Endothelial cell (in vitro differentiated cells): ENCODE results near the gene GPHN. TPM values are rescaled to one million over a fixed set of nuclear protein-coding genes. Genes with fewer than 3 reads are reported as not detected.
"Not testable (repeated sequence)": the region's sequence is repeated elsewhere in the genome, so short reads cannot be mapped to it uniquely, and the experiment has no call there.

Experiments
- DNase-seq: peaks from one replicate; pipeline ENCODE4 v3.0.0; 2021; ENCODE audit warnings: low spot score
- H3K27ac Mint-ChIP-seq: one replicate; pipeline ENCODE4 v1.8.0; 2021; ENCODE audit warnings: mixed read lengths, inconsistent platforms; ENCODE audit not compliant: unreplicated experiment
- H3K27me3 Mint-ChIP-seq: one replicate; pipeline ENCODE4 v1.8.0; 2021; ENCODE audit warnings: mild to moderate bottlenecking, moderate library complexity, mixed read lengths, inconsistent platforms; ENCODE audit not compliant: unreplicated experiment
- H3K36me3 Mint-ChIP-seq: one replicate; pipeline ENCODE4 v1.8.0; 2021; ENCODE audit warnings: mild to moderate bottlenecking, low read depth, mixed read lengths, inconsistent platforms; ENCODE audit not compliant: unreplicated experiment
- H3K4me1 Mint-ChIP-seq: one replicate; pipeline ENCODE4 v1.8.0; 2021; ENCODE audit warnings: mild to moderate bottlenecking, mixed read lengths, inconsistent platforms; ENCODE audit not compliant: unreplicated experiment
- H3K4me3 Mint-ChIP-seq: one replicate; pipeline ENCODE4 v1.8.0; 2021; ENCODE audit warnings: mild to moderate bottlenecking, mixed read lengths, inconsistent platforms; ENCODE audit not compliant: unreplicated experiment
- H3K9me3 Mint-ChIP-seq: one replicate; pipeline ENCODE4 v1.8.0; 2021; ENCODE audit warnings: mixed read lengths, inconsistent platforms; ENCODE audit not compliant: unreplicated experiment
- CTCF ChIP-seq: fragments of 200-600 bp; sonication (generic); IDR thresholded peaks from one replicate; pipeline ENCODE4 v1.5.0; 2021; ENCODE audit warnings: antibody characterized with exemption; ENCODE audit not compliant: unreplicated experiment
- total RNA-seq: library from RNA; stranded (reverse); fragmentation: NEBNext Ultra II Directional; extraction: Animal tissue kit (Norgen Biotek cat#: 25700); gene quantifications from one replicate; pipeline ENCODE4 v1.2.1, GENCODE V29; 2021; ENCODE audit not compliant: unreplicated experiment

The GPHN gene
- total RNA-seq, 1 donor from 2014 or later = 30.0 TPM

- Mint-ChIP-seq H3K9me3 (peaks cover 4% of the 10 kb centered on the region), H3K27me3 (peaks cover 3% of the 10 kb centered on the region), H3K4me1 (no peaks in the 10 kb centered on the region), H3K27ac (no peak overlapping the region), H3K36me3 (peaks cover 24% of the 10 kb centered on the region), H3K4me3 (peak overlapping the region; percentile 71)
- DNase-seq = no peak
- no peak for TF ChIP-seq CTCF
Measured at GRCh38 chr14:67050896-67051295, 542.9 kb downstream of the GPHN start.

GRCh38 chr14:67056684-67057083 is 548.7 kb downstream of the GPHN start:
- Mint-ChIP-seq H3K27me3 (peaks cover 3% of the 10 kb centered on the region), H3K4me3 (no peak overlapping the region), H3K36me3 (peaks cover 14% of the 10 kb centered on the region), H3K4me1 (no peaks in the 10 kb centered on the region), H3K9me3 (peaks cover 4% of the 10 kb centered on the region), H3K27ac (no peak overlapping the region)
- DNase-seq = no peak
- TF ChIP-seq CTCF = no peak

- no peaks in the 10 kb centered on the region for H3K4me1 Mint-ChIP-seq
- peaks cover 7% of the 10 kb centered on the region for H3K36me3 Mint-ChIP-seq
- DNase-seq = no peak
- H3K27ac Mint-ChIP-seq = no peak overlapping the region
- H3K9me3 Mint-ChIP-seq = no peaks in the 10 kb centered on the region
- H3K27me3 Mint-ChIP-seq = peaks cover 3% of the 10 kb centered on the region
- TF ChIP-seq CTCF = no peak
- no peak overlapping the region for H3K4me3 Mint-ChIP-seq
Measured at GRCh38 chr14:67059596-67059995, 551.6 kb downstream of the GPHN start.

GRCh38 chr14:67060546-67060945 is 552.6 kb downstream of the GPHN start:
- TF ChIP-seq CTCF = no peak
- no peaks in the 10 kb centered on the region for H3K4me1 Mint-ChIP-seq
- no peak overlapping the region for H3K27ac Mint-ChIP-seq

GRCh38 chr14:67067070-67067814 is 559.3 kb downstream of the GPHN start:
- not testable (repeated sequence) for H3K4me1 Mint-ChIP-seq, DNase-seq, H3K27ac Mint-ChIP-seq, H3K4me3 Mint-ChIP-seq, H3K9me3 Mint-ChIP-seq, H3K36me3 Mint-ChIP-seq, H3K27me3 Mint-ChIP-seq

More at GRCh38 chr14:67060546-67060945, 552.6 kb downstream of the GPHN start:
- no peak for DNase-seq
- Mint-ChIP-seq H3K36me3 (peaks cover 7% of the 10 kb centered on the region), H3K27me3 (no peaks in the 10 kb centered on the region), H3K4me3 (no peak overlapping the region), H3K9me3 (no peaks in the 10 kb centered on the region)
